GM21786 (cell line): ENCODE data around the gene CAVIN2.

Source experiments
- ATAC-seq: cut with Tn5 transposase; IDR thresholded peaks from one replicate; pipeline ENCODE4 v1.9.1; 2021; ENCODE audit not compliant: unreplicated experiment

Gene CAVIN2, protein sequence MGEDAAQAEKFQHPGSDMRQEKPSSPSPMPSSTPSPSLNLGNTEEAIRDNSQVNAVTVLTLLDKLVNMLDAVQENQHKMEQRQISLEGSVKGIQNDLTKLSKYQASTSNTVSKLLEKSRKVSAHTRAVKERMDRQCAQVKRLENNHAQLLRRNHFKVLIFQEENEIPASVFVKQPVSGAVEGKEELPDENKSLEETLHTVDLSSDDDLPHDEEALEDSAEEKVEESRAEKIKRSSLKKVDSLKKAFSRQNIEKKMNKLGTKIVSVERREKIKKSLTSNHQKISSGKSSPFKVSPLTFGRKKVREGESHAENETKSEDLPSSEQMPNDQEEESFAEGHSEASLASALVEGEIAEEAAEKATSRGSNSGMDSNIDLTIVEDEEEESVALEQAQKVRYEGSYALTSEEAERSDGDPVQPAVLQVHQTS

DNA sequence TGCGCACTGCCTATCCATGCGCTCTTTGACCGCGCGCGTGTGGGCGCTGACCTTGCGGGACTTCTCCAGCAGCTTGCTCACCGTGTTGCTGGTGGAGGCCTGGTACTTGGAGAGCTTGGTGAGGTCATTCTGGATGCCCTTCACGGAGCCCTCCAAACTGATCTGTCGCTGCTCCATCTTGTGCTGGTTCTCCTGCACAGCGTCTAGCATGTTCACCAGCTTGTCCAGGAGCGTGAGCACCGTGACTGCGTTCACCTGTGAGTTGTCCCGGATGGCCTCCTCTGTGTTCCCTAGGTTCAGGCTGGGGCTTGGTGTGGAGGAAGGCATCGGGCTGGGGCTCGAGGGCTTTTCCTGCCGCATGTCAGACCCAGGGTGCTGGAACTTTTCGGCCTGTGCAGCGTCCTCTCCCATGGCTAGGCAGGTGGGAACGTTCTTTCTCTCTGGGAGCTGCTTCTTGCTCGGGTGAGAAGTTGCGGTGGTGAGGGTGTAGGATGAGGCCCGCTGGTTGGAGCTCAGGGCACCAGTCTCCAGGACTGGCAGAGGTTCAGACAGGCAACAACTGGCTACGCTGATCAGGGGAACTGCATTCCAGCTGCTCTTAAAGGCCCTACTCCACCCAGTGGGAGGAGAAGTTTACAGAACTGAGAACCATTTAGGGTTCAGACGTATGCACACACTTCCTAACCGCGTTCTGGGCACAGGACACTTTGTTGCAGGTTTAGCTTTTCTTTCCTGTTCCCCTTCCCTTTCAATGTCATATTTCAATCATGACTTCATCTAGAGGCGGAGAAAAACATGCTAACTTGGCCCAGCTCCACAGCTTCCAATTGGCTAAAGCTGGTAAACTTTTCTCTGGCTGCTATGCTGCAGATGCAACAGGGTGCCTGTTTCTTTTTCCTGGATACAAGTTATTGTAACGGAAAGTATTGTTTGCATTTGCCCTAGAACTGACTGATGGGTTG is at the start of gene CAVIN2:
CAVIN2 (minus strand) TSS at position 574 of the 962 bp plus-strand sequence; CDS start at position 411, 163 bp downstream.
- peak; percentile 56 for ATAC-seq

DNA sequence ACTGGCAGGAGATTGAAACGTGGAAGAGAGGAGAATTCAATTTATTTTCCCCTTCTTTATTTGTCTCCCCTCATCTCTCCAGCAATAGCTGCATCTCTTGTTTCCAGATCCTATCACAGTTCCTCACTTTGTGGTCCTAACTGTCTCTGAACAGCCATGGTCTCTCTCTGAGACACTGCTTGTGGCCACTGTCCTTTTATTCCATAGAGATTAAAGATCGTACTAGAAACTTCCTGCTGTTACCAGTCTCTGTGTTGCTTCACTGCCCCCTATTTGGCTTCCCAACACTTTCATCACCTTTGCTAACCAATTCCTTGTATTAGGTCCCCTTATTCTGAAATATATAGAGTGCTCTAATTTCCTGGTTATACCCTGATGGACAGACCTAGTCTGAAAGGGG is 48.9 kb upstream of the CAVIN2 start:
- ATAC-seq, result no peak

DNA sequence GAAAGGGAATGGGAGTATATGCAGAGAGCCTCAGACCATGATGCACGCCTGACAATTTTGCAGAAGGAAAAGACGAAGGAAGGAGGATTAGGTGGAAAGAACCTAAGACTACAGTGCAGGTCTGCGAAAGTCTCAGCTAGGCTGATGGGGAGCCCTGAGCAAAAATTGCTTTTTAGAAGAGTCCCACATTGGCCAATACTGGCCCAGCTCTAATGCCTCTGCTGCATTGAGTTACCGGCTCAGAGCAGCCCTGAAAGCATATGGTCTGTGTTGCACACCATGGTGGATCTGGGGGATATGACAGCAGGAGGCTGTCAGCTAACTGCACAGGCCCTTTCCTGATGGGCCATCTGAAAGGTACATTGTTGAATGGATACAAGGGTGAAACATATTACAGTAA is 48.3 kb upstream of the CAVIN2 start:
- ATAC-seq, result no peak

DNA sequence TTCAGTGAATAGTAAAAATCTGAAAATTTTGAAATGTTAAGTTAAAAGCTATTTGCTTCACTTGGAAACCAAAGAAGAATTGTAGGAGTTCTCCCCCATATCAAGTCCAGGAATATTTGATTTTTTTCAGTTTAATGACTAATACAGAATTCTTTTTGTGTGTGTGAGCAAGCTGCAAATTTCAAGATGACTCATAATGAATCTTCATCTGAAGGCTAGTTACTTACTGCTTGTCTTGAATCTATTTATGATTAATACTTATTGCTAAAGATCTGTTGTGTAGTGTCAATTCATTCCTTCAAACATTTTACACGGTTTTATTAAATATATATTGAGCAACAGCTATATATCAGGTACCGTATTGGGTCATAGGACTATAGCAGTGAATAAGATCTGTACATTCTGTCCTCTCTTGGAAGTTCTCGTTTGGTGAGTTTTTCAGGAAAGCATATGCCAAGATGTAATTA is 47.8 kb upstream of the CAVIN2 start:
- no peak for ATAC-seq

DNA sequence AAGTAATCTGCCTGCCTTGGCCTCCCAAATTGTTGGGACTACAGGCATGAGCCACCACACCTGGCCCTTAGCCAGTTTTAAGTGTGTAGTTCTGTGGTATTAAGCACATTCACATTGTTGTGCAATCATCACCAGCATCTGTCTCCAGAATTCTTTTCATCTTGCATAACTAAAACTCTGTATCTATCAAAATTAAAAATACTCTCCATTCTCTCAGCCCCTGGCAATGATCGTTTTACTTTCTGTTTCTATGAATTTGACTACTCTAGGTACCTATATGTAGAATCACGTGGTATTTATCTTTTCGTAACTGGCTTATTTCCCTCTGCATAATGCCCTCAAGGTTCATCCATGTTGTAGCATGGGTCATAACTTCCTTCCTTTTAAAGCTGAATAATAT is 45.5 kb upstream of the CAVIN2 start:
- ATAC-seq, result no peak

DNA sequence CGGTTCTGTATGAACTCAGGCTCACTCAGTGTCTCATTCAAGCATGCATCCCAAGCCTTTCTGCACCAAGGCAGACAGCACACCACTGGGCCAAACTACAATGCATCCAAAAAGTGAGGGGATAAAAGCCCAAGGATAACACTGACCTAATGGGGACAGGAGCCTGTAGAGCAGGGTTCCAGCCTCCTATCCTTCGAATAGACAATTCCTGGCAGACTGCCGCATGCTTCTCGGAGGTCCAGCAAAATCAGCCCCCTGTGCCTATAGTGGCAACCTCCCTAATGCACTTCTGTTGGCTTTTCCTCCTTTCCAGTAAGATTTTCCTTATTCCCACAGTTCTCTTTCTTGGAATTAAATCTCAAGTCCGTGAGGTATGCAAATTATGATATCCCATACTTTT is 44.8 kb upstream of the CAVIN2 start:
- no peak for ATAC-seq

DNA sequence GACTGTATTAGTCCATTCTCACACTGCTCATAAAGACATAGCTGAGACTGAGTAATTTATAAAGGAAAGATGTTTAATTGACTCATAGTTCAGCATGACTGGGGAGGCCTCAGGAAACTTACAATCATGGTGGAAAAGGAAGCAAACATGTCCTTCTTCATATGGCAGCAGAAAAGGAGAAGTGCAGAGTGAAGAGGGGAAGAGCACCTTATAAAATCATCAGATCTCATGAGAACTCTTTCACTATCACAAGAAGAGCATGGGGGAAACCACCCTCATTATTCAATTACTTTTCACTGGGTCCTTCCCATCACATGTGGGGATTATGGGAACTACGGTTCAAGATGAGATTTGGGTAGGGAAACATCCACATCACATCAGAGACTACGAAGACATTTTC is 43.0 kb upstream of the CAVIN2 start:
- ATAC-seq, result no peak

DNA sequence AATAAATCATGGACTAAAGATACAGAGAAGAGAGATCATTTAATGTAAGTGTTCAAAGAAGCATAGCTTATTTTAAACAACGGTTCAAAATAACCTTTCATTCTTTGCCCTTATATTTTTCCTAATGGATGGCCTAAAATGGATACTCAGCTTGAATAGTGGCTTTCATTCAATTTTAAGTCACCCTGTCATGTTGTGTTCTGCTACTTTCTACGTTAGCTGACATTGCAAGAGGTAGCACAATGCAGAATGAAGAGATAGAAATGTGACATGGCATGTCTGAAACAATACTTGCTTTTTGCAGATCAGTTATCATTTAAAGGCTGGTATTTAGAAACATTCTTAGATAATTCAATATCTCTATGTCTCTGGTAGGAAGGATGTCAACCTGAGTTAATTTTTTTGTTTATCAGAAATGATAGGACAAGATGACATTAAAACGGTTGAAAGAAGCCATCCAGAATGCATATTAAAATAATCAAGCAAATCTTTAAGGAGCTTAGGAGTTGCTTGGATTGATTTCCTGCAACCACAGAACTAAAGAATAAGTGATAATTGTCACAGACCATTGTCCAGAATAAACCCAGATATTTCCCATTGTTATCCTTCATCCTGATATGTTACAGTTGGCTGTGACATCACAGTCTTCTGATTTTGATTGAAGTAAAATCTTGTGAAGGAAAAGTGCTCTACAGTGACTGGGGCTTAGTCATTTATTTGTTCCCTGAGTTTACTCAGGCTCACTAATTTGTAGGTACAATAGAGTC is 41.7 kb upstream of the CAVIN2 start:
- ATAC-seq, result no peak

DNA sequence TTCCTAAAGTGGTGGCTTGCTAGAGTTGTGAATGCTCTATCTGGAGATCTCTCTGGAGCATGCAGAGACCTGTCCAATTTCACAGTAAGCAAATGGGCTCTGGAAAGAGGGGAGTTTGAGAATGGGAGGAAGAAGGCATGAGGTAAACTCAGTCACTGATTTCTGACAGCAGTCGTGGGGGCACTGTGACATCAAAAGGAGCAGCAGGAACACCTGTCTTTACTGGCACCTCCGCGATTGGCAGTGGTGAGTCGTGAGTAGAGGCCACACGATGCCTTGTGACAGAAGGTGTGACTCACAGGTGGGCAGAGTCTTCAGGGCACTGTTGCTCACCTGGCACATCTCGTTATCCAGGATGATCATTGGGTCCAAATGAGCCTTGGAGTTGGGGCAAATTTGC is 38.8 kb upstream of the CAVIN2 start:
- no peak for ATAC-seq

DNA sequence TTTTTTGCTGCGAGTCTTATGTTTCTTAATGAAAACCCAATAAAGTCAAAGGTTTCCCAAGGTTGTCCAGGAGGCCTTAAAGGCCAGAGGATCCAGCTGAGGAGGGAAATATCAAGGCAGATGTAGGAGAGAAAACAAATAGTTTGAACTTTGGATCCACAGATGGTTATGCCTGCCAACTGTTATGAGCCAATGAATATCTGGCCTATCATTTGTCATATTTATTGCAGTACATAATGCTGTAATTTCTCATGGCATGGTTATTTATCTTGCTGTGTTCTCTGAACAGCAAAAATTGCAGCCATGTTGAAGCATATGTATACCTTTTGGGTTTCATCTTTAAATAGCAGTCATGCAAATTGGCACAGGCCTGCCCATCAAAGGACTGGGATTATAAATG is 38.2 kb upstream of the CAVIN2 start:
- ATAC-seq, result no peak

DNA sequence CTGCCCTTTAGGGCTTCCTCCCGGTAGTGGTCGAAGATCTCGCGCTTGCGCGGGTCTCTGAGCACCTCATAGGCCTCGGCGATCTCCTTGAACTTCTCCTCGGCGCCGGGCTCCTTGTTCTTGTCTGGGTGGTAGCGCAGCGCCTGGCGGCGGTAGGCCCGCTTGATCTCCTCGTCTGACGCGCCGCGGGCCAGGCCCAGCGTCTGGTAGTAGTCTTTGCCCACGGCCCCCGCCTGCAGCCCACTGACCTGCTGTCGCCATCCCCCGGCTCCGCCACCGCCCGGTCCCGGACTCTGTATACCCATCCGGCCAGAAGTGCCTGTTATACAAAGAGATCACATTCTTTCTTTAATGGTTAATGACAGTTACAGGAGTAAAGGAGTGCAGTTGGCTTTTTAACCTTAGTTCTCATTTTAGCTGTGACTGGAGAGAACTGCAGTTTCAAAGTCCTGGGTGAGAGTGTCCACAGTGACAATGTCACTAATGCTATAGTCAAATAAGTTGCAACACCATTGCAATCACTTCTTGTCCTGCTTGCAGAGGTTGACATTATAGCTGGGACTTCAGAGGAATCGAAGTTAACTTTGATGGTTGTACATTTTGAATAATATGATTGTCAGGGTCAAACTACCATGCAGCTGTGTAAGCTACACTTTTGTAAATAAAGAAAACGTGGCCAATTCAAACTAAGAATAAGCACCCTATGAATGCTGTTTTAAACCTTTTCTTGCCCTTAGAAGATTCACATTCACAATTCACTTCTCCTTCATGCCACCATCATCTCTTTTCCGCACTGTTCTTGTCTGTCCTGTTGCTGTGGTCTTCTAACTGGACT is 35.3 kb upstream of the CAVIN2 start:
- ATAC-seq, result no peak

DNA sequence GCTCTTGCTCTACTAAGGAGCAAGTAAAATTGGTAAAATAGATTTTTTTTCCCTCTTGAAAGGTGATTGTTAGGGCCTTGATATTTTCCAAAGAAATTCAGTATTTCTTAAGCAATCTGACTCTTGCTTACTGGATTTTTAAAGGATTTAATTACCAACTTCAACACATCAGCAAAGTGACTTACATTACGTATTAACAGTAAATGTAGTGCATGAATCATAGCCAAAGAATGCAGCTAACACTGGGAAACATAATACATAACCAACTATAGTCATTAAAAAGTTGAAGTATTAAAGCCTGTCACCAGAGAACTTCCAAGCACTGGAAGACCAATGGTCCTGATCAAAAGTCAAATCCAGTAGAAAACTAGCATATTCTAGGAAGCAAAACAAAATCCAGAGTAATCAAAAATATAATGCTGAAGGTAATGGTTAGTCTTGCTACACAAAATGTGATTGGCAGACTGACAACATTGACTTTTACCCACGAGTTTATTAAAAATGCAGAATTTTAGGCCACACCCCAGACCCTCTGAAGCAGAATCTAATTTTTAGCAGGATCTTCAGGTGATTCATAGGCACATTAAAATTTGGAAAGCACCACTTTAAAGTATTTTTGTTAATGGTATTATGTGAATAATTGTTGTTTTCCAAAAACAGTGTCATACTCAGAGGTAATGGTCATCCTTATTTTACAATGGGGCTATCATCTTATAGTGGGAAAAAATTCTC is 31.8 kb upstream of the CAVIN2 start:
- no peak for ATAC-seq

DNA sequence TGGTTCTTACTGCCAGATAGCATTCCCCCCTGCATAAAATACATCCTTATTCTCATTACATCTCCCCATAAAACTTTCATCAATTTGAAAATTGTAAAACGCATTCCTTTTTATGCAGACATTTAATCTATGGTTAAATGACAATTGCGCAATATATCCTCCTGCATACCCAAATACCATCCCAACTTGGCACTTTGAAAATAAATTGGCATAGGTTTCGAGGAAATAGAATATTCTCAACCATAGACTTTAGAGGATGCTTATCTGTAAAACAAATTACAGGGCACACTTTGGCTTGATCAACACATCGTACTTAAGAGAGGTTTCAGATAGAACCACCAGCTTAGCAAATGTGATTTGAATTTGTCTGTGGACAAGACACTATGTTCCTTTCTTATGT is 31.0 kb upstream of the CAVIN2 start:
- no peak for ATAC-seq

DNA sequence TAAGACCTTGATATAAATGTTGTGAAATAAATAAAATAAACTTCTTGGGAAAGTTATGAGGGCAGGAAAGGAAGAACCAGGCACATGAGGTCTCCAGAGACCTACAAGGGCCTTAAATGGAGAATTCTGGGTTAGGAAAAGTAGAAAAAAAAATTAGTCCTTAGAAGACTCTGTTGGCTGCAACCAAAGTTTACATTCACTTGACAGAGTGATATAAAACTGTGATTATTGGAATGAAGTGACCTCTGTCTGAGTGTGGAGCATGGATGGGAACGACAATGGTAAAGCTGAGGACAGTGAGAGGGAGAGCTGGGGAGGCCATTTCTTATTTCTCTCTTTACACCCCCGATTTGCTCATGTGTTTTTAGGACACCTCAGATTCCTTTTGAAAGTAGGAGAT is 29.0 kb upstream of the CAVIN2 start:
- ATAC-seq, result no peak

DNA sequence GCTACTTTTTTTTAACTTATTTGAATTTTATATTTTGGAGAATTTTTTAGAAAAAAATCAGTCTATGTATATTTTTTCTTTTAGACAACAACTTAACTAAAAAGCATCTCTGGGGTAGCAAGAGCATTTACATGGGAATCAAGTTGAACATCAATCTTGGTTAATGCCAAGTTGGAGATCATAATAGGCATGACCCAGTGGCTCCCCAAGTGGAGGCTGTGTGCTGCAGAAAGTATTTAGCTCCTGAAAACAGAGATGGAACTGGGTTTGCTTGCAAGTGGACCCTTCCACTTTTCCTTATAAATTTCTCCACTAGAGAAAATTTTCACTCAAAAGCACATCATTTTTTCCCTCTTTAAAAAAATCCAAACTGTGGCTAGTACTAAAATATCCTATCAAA is 23.9 kb upstream of the CAVIN2 start:
- no peak for ATAC-seq

DNA sequence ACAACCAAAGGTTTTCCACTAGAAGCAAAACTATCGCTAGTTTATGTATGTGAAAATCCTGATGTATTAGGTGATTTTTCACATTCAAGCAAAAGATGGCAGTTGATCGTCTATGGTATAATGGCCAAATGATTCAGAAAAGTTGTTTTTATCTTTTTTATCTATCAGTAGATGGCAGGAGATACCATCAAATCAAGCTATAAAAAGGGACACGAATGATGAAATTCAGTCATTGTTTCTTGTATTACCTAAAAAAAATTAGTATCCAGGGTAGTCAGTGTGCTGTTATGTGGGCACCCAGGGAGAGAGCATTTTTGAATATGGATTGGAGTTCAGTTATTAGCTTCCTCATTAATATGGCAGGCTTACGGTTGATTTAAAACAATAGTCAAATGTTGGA is 22.9 kb upstream of the CAVIN2 start:
- no peak for ATAC-seq

DNA sequence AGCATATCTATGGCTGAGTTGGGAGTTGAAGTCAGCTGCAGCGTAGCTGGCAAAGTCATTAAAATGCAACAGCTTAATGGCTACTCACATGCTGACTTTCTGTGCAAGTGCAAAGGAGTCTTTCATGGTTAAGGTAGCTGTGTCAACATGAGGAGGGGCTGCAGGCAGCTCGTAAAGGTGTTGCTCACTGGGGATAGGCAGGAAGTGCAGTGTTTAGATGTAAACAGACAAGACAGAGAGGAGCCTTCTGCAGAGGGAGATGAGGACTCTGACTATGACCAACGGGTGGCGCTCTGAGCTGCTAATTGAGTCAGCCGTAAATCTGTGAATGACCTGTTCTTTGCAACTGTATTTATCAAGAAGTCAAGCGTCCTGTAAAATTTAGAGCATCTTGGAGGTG is 22.3 kb upstream of the CAVIN2 start:
- ATAC-seq, result no peak

DNA sequence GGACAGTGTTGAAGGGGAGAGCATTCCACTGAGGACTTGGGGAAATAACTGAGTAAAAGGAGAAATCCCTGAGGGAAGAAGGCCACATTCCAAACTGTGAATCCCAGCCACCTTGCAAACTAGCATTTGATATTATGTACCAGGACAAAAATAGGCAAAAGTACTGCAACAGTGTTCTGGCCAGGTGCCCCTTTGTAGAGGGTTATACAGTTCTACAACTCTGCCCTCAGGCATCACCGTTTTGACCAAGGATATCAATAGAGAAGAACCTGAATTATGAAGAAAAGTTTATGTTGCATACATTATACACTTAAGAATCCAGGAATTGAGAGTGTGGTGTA is 20.6 kb upstream of the CAVIN2 start:
- no peak for ATAC-seq

DNA sequence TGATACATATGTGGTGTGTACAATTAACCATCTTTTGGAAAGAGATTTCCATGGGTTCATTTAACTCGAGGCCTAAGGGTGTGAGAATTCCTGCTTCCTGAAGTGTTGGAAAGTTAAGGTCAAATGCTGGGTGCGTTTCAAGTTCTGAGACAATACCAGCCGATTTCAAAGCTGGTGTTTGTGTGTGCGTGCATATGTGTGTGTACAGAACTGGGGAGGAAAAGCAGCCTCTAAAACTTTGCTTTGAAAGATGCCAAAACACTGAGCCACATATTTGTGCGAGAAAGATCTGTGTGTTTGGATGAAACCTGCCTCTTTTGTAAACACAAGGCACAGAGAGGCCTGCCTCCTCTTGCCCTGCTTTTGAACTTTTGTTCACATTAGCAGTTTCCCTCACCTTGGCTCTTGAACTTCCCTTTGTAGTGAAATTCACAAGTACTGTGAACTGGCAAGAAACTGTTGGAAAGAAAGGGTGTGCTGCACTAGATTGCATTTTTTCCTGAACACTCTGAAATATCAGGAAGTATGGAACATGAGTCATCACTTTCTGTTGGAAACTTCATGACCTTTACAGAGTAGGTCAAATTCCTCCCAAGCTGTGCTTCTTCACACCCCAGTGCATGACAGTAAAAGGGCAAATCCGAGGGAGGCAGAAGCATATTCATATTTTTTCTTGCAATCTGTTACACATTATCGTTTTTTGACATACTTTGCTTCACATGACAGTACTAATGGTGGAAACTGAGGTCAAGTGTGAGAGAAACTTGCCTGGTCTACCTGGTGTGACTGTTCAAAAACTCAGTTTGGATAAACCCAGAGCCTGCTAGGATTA is 20.0 kb upstream of the CAVIN2 start:
- ATAC-seq, result no peak
